HG03521 (cell line): ENCODE results near the gene CPNE4.
A peak's percentile ranks its signal among the peaks of the same experiment; 100 is the strongest.

ENCODE experiments used
- ATAC-seq: cut with Tn5 transposase; IDR thresholded peaks from one replicate; pipeline ENCODE4 v1.9.1; 2021; ENCODE audit warnings: mild to moderate bottlenecking, moderate library complexity; ENCODE audit not compliant: unreplicated experiment

The CPNE4 gene

GRCh38 chr3:131612745-131613144 is 422.1 kb downstream of the CPNE4 start:
- ATAC-seq: no peak

GRCh38 chr3:131610174-131610573 is 424.6 kb downstream of the CPNE4 start:
- ATAC-seq: no peak

DNA sequence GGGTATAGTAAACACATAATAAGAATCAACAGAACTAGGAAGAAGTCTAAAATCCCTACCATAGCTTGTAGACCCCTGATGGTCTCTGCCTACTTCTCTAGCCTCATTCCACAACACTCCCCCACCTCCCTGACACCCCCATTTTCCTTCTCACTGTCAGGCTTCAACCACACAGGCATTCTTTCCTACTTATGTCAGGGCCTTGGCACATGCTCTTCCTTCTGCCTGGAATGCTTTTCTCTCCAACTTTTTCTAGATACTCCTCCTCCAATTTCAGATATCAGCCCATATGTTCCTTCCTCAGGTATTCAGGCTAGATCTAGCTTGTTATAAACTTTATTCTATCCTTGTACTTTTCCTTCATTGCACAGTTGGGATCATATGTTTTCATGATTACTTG is 426.1 kb downstream of the CPNE4 start:
- no peak for ATAC-seq

GRCh38 chr3:131608296-131608695 is 426.5 kb downstream of the CPNE4 start:
- no peak for ATAC-seq

GRCh38 chr3:131605916-131606315 is 428.9 kb downstream of the CPNE4 start:
- no peak for ATAC-seq

DNA sequence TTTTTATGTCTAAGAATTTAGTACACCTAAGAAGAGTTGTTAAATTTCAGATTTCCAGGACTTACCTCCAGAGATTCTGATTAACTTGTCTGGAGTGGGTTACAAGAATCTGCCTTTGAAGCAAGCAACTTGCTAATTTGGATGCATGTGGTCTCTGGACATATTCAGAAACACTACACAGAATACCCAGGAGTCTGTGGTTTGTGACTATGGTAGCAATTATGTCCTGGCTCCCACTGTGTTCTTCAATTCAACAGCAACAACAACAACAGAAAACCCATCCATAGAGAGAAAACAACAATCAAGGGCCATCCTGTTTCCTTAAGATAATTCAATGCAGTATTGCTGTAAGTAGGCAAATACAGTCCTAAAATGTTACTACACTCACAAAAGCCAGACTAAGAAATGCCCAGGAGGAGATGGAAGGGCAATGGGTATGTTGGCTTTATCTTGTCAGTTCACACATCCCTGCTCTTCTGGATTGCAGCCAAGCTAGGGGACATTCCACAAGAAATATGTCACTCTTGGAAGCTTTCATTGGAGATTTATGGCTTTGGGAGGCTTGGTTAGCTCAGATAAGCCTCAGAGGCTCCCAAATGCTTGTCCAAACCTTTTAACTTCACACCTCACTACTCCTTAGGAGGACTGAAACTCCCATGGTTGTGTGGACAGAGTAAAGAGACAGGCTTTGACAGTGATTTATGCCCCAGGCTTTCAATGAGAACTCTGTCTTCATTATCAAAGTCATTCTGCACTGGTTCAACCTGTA is 432.6 kb downstream of the CPNE4 start:
- no peak for ATAC-seq

GRCh38 chr3:131597816-131598215 is 437.0 kb downstream of the CPNE4 start:
- no peak for ATAC-seq

- ATAC-seq: no peak
Observed at GRCh38 chr3:131596884-131597283, 437.9 kb downstream of the CPNE4 start.

DNA sequence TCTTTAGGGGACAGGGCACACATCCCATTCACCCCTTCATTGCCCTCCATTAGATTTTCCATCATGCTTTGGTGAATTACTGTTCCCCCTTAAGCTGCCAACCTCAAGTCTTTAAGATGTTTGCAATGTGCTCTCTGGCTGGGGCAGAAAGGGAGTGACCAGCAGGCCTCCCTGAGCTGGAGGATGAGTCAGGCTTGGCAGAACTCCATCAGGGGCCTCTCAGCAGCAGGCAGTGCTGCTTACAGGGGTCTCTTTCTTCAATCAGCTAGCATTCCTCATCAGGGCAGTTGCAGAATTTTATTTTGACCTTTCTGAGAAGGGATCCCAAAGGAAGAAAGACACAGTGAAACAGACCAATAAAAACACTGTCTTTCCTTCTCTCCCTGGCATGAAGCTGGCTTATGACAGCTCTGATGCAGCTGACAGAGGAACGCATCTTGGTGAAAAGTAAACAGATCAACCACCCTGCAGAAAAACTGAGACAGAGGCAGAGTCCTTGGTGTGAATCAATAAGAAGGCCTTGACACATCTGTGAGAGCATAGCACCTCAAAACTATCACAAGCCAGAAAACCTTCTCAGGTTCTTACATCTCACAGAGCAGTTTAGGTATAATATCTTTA is 443.3 kb downstream of the CPNE4 start:
- no peak for ATAC-seq

- no peak for ATAC-seq
Observed at GRCh38 chr3:131586277-131586676, 448.5 kb downstream of the CPNE4 start.

DNA sequence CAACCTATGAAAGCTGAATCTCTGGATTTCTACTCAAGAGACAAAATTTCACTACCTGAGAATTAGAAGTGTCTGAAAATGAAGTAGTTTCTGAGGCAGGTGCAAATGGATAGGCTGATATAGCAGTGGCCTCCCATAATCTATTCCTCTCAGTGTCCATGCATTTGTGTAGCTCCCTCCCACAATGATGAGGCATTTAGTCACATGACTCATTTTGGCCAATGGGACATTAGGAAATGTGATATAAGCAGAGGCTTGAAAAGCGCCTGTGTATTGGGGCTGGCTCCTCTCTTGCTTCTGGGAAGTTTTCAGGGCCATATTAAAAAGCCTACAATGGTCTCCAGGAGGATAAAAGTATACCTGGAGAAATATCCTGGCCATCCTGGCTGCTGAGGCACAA is 452.4 kb downstream of the CPNE4 start:
- ATAC-seq: no peak

DNA sequence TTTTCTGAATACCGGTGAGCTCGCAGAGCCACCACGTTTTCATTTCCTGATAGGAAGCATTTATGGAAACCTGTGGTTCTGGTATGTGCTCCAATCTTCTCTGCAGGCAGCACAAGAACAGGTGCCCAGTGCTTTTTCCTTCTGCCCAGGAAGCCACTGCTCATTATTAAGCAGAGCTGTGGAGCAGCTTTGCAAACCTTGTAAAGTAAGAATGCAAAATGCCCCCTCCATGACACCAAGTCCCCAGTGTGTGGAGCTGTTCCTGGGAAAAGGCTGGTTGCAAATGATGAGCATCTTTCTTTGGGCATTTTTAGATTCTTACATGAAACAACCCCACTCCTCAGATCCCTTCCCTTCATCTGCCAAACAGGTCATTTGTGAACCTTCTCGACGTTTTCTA is 466.4 kb downstream of the CPNE4 start:
- ATAC-seq: no peak

DNA sequence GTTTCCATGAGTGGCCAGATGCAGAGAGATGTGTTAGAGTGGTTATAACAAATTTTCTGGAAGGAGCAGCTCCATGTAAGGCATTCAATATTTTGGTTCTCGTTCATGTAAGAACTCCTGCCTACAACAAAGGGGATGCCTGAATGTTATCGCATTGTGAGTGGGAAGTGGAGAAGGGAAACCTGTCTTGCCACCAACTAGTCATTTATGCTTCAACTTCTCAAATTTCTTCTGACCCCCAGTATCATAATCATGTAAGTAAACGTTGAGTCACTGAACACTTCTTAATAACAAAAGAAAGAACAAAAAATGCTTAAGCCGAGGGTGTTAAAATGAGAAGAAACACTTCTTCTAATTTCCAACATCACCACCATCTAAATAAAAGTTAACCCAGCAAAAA is 470.0 kb downstream of the CPNE4 start:
- no peak for ATAC-seq

DNA sequence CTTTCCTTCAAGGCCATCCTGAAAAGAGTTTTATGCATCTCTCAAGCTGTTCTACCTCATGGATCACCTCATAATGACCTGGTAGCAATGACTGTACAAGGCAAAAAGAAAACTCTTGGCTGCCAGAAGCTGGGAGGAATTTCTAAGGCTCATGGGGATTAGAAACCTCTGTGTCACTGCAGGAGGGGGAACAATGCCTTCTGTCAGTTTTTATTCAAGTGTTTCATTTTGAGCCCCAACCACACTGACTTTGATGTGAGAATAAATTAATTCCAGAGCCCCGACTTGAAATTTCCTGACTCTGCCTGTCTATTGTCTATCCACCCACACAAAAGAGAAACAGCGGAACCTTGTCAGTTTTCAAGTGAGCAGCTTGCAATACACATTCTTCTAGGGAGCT is 473.3 kb downstream of the CPNE4 start:
- ATAC-seq: no peak

- no peak for ATAC-seq
Observed at GRCh38 chr3:131560795-131561194, 474.0 kb downstream of the CPNE4 start.

DNA sequence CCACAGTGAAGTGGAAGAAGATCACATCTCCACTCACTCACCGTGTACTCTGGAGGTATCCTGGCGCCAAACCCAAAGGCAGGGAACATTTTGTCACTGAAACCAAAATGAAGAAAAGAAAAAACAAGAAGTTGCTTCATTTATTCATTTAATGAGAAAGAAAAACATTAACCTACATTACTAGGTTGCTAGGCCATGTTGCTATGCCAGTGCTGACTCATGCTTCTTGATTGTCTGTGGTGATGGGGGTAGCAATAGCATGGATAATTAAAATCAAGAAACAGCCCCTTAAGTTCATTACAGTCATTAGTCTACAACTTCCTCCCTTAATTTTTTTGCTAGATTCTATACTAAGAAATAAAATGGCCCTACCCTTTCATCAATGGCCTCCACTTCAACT is 479.4 kb downstream of the CPNE4 start:
- no peak for ATAC-seq

DNA sequence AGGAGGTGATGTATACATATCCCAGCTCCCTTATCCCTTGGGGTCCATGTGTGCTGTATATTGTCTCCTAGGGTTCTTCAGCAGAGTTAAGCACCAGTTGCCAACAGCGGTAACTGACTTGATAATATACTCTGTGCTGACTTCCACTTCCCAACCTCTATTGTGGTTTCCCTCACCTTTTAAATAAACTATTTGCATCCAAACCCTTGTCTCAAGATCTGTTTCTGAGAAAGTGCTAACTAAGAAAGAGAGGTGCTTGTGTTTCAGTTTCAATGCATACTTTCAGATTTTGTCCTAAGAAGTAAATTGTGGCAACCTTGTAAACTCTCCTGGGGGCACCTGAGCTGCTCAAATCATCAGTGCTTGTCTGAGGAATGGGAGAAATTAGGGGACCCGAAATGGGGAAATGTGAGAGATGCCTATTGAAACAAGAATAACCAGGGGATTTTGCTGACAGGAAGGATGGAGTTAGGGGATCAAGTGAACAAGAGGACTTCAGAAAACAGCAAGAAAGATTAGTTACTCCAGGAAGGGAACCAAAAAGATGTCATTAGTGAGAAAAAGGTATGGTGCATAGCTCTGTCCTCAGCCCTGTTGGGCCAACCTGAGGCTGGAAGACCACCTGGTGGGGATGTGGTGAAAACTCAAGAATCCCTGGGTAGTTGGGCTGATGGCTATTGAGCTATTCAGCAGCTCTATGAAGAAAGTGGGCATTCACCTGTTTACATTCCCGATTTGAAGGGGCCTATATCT is 481.1 kb downstream of the CPNE4 start:
- ATAC-seq: peak; percentile 93

DNA sequence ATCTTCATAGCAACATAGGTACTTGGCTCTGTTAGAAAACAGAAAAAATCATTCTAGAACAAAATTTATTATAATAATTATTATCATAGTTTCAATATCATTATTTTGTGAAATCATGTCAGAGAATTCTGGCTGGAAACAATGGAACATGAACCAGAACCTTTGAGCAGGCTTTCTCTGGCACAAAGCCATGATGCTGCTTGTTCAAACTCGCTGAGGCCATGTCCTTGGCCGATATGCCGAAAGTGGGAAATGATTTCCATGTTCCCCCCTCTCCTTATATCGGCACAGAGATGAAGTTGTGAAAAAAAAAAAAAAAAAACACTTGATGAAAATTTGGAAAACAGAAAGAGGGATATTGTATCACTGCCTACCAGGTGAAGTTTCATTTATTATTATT is 483.1 kb downstream of the CPNE4 start:
- no peak for ATAC-seq

- no peak for ATAC-seq
Observed at GRCh38 chr3:131550562-131551465, 484.0 kb downstream of the CPNE4 start.

GRCh38 chr3:131549340-131549739 is 485.5 kb downstream of the CPNE4 start:
- no peak for ATAC-seq

DNA sequence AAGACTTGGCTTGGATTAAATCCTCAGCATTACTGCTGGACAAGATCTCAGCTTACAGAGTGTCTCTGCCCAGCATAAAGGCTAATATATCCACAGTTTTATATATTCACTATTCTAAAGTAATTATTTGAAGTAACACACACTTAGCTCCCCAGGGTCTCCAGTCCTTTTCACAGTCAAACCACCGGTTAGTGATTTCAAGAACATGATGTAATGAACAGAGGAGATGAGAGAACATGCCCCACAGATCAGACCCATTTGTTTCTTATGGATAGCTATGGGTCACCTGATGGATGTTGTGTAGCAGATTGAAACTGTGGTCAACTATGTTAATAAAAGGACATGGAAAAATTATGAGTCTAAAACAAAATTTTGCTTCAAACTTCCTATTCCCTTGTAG is 487.2 kb downstream of the CPNE4 start:
- no peak for ATAC-seq
